HG02798 (cell line): ENCODE measurements around the gene RHOT2.

Experiments used
- ATAC-seq: cut with Tn5 transposase; IDR thresholded peaks from one replicate; pipeline ENCODE4 v1.9.1; 2021; ENCODE audit warnings: mild to moderate bottlenecking; ENCODE audit not compliant: unreplicated experiment, poor library complexity

Gene RHOT2

GRCh38 chr16:667780-668518 lies at the start of gene RHOT2:
Gene RHOT2, plus strand, starts transcription at chr16:668132. Its CDS starts 68 bp downstream, at chr16:668200.
- peak; percentile 92 for ATAC-seq

- no peak for ATAC-seq
Observed at GRCh38 chr16:619476-620100, 48.3 kb upstream of the RHOT2 start.

GRCh38 chr16:620700-621525 lies 47.0 kb upstream of the RHOT2 start:
- ATAC-seq: no peak

- ATAC-seq: no peak
Observed at GRCh38 chr16:621526-622105, 46.3 kb upstream of the RHOT2 start.

- no peak for ATAC-seq
Observed at GRCh38 chr16:622920-623280, 45.0 kb upstream of the RHOT2 start.

- no peak for ATAC-seq
Observed at GRCh38 chr16:624526-625070, 43.3 kb upstream of the RHOT2 start.

GRCh38 chr16:625117-625976 lies 42.6 kb upstream of the RHOT2 start:
- ATAC-seq: no peak

- ATAC-seq: no peak
Observed at GRCh38 chr16:625977-626765, 41.8 kb upstream of the RHOT2 start.

- no peak for ATAC-seq
Observed at GRCh38 chr16:626787-627453, 41.0 kb upstream of the RHOT2 start.

GRCh38 chr16:627454-628239 lies 40.3 kb upstream of the RHOT2 start:
- ATAC-seq: no peak

- ATAC-seq: no peak
Observed at GRCh38 chr16:628321-629061, 39.4 kb upstream of the RHOT2 start.

- ATAC-seq: no peak
Observed at GRCh38 chr16:629185-629832, 38.6 kb upstream of the RHOT2 start.

- ATAC-seq: no peak
Observed at GRCh38 chr16:629833-630248, 38.1 kb upstream of the RHOT2 start.

- ATAC-seq: no peak
Observed at GRCh38 chr16:630249-630814, 37.6 kb upstream of the RHOT2 start.

GRCh38 chr16:630815-631405 lies 37.0 kb upstream of the RHOT2 start, which contains the start of gene WFIKKN1:
Gene WFIKKN1, plus strand, starts transcription at chr16:630985. Its CDS starts 269 bp downstream, at chr16:631254.
- no peak for ATAC-seq
